Hippocampal formation (tissue), 2 donors: Measurements from ENCODE around the gene FADS3.
A peak's percentile ranks its signal among the peaks of the same experiment; 100 is the strongest.

ENCODE experiments used
- DNase-seq, 2 donors: peaks; one replicate each; lab custom pipeline; 2025; lab: John Stamatoyannopoulos, UW

The FADS3 gene

DNA sequence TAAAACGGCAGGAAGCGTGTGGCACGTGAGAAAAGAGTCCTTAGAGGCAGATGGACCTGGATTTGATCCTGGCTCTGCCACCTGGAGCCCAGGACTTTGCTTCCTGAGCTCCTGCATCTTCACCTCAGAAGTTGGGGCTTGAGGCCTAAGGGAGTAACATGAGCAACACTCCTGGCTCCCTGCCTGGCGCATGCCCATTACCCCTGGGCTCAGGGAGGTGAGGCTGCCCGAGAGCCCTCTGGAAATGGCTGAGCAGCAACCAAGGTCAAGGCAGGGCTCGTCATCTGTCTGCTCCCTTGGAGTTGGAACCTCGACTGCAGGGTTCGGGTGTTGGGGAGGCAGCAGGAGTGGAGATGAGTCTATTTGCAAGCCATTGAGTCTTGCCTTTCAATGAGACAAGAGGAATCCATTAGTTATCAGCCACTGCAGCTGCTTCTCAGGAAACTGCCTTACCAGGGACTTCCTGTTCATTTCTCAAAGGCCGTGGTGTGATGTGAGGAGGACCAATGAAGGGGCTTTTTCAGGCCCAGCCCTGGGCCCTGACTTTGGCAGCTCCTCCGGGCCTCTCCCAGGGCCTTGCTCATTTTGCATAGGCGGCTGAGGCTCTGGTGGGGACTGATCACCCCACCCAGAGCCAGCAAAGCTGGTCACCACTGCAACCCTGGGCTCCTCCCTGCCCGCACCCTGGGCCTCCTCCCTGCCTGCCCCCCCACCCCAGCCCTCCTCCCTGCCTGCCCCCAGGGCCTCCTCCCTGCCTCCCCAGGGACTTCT is 56.9 kb downstream of the FADS3 start:
- DNase-seq, result peak in 1 of 2 donors; percentile 38

DNA sequence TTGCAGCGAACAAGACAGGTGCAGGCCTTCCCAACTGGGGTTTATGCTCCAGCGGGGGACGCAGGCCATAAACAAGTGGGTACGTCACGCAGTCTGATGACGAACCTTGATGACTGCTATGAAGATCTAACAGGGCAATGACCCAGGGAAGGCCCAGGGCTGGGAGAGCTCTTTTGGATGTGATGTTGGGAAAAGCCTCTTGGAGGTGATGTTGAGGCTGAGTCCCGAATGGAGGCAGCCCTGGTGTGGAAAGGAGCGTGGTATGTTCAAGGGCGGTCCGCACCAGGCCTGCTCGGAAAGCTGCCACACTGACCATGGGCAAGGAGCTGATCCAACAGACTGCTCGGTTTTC is 57.4 kb downstream of the FADS3 start:
- DNase-seq, result no peak

DNA sequence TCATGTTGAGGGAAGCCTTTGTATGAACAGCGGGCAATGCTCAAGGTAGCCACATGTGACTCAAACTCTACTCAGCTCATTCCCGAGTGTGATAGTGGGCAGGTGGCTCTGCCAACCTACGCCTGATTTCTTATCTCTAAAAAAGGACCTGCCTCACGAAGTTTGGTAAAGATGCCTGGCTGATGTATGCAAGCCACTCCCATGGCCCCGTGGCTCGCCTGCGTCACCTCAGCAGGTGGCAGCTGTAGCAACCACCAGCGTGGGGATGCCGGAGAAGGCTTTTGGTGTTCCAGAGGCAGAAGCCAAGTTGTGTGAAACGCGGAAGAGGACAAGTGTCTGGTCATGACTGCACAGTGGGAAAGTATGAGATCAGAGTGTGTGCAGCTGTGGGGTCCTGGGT is 57.9 kb downstream of the FADS3 start:
- DNase-seq, result no peak

DNA sequence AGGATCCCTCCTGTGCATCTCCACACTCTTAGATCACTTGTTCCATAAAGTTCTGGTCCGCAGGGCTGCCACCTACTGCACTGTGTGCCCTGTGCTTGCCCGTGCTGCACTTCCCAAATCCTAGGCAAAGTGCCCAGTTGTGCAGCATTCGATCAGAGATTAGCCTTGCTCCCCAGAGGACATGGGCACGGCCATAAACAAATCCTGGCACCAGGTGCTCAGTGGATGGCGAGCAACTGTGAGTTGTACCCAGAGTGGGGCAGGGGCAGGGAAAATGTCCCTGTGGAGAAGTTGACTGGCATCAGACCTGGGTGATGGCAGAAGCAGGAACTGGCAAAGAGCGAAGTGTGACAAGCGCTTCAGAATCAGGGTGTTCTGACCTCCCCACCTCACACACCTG is 58.6 kb downstream of the FADS3 start:
- no peak for DNase-seq

DNA sequence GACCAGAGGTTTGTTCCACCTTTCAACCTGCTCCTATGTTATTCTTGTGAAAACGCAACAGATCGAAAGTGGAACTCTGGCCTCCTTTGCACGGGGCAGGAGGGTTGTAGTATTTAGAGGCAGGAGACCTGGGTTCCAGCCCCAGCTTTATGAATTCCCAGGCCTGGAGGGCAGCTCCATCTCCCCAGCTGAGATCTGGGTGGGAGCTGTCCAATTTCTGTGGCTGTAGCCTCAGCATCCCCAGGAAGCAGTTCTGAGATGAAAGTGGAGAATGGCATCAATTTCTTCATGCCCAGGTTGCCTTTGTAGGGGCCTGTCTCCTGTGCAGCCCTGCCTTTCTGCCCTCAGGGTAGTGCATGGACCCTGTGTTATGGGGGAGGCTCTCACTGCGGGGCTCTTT is 59.1 kb downstream of the FADS3 start:
- DNase-seq, result no peak

DNA sequence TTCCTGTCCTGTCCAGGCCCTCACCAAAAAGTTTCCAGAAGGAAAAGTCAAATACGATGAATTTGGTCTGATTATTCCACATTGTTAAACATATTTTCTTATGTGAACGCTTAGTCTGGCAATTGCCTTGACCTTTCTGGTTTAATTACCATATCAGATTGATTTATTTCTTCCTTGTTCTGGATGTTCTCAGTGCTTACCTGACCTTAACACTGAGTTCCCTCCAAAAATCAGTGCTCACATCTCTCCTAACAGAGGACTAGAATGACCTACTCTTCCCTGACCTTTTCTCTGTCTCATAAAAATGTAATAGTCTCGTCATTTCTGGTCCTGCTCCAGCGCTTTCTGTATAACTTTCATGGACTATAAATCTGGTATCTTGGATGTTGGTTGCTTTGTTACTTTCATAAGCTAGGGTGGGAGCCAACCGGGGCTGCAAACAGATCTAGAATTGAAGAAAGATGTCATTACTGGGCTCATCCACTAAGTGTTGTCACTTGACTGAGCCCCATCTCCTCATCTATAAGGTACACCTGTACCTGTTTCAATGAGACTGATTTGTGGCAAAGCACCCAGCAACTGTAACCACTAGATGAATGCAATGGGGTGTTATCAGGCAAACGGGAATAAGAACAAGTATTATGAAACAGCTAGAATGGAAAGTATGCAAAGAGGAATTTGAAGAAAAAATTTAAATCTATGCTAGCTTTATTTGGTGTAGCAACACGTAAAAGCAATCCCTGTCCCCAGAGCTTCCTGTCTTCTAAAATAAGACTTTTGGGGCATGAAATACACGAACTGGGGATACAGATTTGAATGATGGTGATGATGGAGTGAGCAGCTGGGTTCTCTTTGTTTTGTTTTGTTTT is 60.9 kb downstream of the FADS3 start:
- no peak for DNase-seq

DNA sequence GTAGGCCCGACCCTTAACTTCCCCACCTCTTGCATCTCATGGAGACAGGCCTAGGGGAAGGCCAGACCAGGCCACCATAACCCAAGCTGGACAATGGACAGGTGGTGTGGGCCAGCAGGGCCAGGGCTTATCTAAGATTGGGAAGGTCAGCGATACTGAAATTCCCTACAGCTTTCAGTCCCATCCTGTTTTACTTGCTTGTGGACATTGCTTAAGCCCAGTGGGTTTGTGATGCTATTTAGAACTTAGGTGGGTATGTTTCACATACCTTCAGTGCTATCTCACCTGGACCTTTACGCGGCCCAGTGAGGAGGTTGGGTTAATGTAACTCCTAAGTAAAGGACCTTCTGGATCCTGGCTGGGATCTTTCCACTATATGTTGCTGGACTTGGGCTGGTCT is 61.5 kb downstream of the FADS3 start:
- DNase-seq, result no peak

DNA sequence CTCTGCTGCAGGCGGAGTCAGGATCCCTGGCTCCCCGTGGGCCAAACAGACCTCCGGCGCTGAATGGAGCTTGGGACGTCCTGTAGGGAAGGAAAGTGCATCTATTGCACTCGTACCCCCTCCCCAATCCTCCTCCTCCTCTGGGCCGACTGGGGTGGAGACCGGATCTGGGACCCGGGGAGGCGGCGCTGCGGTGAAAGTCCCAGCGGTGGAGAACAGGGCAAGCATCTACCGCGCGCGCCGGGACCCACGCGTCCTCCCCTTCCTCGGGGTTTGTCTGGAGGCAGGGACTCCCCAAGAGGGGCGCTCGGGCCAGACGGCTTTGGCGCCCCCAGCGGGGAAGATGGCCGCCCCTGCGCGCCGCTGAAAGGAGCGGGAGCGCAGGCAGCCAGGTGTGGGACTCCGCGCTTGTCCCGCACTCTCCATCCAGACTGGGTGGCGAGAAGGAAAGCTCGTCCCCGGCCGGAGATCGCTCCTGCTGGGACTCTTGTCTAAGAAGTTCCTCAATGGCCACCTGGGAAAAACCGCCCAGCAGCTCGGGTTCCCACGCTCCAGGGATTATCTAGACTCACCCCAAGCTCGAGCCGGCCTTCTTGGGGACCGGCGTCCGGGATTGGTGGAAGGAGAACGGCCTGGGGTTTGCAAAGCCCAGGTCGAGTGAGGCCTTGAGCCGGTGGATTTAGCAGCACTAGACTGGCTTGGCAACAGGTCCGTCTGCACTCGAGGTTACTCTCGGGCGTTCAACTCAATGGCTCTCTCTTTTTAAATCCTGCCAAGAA is 62.5 kb downstream of the FADS3 start:
- DNase-seq, result peak in 1 of 2 donors; percentile 29

DNA sequence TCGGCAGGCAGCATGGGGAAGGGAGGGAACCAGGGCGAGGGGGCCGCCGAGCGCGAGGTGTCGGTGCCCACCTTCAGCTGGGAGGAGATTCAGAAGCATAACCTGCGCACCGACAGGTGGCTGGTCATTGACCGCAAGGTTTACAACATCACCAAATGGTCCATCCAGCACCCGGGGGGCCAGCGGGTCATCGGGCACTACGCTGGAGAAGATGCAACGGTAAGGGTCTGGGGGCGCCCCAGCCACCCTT is 63.0 kb downstream of the FADS3 start:
- DNase-seq, result no peak

DNA sequence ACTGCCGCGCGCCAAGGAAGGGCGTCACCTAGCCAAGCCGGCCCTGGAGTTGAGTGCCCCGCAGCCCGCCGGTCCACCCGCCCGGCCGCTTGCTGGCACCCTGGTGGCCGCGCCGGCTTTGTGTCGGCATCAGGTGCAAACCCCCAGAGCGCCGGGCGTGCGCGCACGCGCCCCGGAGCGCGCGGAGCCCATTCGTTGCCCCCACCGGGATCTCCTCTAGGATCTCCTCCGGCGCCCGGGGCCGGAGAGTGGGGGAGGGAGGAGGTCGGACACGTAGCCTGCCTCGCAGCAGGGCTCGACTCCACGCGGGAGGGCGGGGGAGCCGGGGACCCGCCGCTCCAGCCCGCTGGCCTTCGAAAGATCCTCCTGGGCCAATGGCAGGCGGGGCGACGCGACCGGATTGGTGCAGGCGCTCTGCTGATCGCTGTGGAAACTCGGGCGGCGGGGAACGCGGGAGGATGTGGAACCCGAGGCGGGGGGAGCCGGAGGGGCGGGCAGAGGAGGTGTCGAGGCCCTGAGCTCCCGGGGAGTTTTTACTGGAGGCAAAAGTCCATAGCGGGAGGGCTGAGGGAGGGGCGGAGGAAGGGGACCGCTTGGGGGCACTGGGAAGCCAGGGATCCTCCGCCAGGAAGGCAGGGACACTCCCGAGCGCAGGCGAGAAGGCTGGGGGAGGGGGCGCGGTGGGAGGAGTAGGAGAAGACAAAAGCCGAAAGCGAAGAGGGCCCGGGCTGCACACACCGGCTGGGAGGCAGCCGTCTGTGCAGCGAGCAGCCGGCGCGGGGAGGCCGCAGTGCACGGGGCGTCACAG is 63.6 kb downstream of the FADS3 start, which contains the start of gene FADS2:
FADS2 (plus strand) TSS at position 730 of the 808 bp plus-strand sequence. CDS start 91 bp downstream, outside the sequence.
- DNase-seq, result peak; percentile 74 to 94

DNA sequence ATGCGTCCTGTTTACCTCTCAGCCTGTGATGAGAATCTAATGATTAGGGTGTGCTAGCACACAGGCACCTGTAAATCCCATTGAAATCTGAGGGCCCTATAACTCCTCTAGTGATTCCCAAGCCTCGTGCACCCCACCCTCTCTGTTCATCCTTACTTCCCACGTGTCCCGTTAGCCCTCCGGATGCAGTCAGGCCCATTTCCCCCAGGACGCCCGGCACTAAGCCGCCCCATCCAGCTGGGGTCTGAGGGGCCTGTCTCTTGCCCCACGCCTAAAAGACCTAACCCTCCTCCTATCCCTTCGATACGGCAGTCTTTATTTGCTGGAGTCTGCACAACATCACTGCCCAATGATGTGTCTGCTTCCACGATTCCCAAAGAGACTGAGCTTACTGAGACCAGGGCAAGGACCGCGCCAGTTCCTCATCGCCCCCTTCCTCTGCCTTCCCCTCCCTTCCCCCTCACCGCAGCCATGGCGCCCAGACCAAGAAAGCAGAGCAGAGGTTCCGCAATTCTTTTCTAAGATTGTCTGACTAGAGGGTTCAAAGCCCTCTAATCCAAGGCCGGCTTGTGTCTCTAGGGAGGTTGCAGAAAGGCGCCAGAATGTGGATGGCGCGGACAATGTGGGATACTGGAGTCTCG is 64.3 kb downstream of the FADS3 start:
- no peak for DNase-seq
